OCI-LY7 (cell line): Measurements from ENCODE around the gene UTS2. TPM values are rescaled to one million over a fixed set of nuclear protein-coding genes. Genes with fewer than 3 reads are reported as not detected.

Source experiments
- BruUV-seq: library from RNA; stranded (reverse); fragments of 400-500 nt; replicated peaks from 2 replicates; lab custom pipeline; 2021; lab: Mats Ljungman, UMichigan
- CTCF ChIA-PET: fragments of 300-600 bp; sonication (Branson Sonifier 250); formaldehyde crosslinking; loops from one replicate; lab custom pipeline; 2022; ENCODE audit warnings: antibody characterized with exemption; ENCODE audit not compliant: unreplicated experiment; lab: Charles Lee
- POLR2A ChIA-PET: fragments of 300-600 bp; sonication (Branson Sonifier 250); formaldehyde crosslinking; loops from one replicate; lab custom pipeline; 2022; ENCODE audit warnings: antibody characterized with exemption; lab: Charles Lee
- DNase-seq: peaks from one replicate; pipeline ENCODE4 v3.0.0-alpha.2; 2015; ENCODE audit warnings: low spot score
- H2AFZ ChIP-seq: fragments of 200-600 bp; sonication (generic), shearing (Covaris generic); 2 replicates; pipeline ENCODE4 v1.6.1; 2014; ENCODE audit warnings: mild to moderate bottlenecking, antibody characterized with exemption, low read length, moderate library complexity
- H3K27ac ChIP-seq: fragments of 200-600 bp; sonication (generic); 2 replicates; pipeline ENCODE4 v1.5.1; 2014; ENCODE audit warnings: mixed run types, low read depth, mild to moderate bottlenecking, moderate library complexity, low read length, inconsistent platforms; ENCODE audit not compliant: poor library complexity, severe bottlenecking
- H3K36me3 ChIP-seq: fragments of 200-600 bp; sonication (generic); 2 replicates; pipeline ENCODE4 v1.6.1; 2014; ENCODE audit warnings: mild to moderate bottlenecking, antibody characterized with exemption, low read length, moderate library complexity, mixed read lengths; ENCODE audit not compliant: insufficient read depth
- H3K4me1 ChIP-seq: fragments of 200-600 bp; sonication (generic); 2 replicates; pipeline ENCODE4 v1.5.1; 2014; ENCODE audit warnings: mild to moderate bottlenecking, low read length; ENCODE audit not compliant: insufficient read depth, poor library complexity, severe bottlenecking
- H3K4me2 ChIP-seq: fragments of 200-600 bp; sonication (generic); 2 replicates; pipeline ENCODE4 v1.6.1; 2014; ENCODE audit warnings: mild to moderate bottlenecking, low read length
- H3K4me3 ChIP-seq: fragments of 200-600 bp; sonication (generic); 2 replicates; pipeline ENCODE4 v1.5.1; 2014; ENCODE audit warnings: mild to moderate bottlenecking, low read depth, low read length; ENCODE audit not compliant: poor library complexity, severe bottlenecking
- H3K79me2 ChIP-seq: fragments of 200-600 bp; sonication (generic); 2 replicates; pipeline ENCODE4 v1.6.1; 2016; ENCODE audit warnings: low read depth, mild to moderate bottlenecking, low read length, moderate library complexity, mixed read lengths; ENCODE audit not compliant: insufficient read depth
- H3K9me2 ChIP-seq: fragments of 200-600 bp; sonication (generic); 2 replicates; pipeline ENCODE4 v1.6.1; 2016; ENCODE audit warnings: mild to moderate bottlenecking, low read length, mixed read lengths; ENCODE audit not compliant: insufficient read depth
- H3K9me3 ChIP-seq: fragments of 200-600 bp; sonication (generic); 2 replicates; pipeline ENCODE4 v1.6.1; 2014; ENCODE audit warnings: mild to moderate bottlenecking, mixed run types, low read length, mixed read lengths
- H4K20me1 ChIP-seq: fragments of 200-600 bp; sonication (generic); 2 replicates; pipeline ENCODE4 v1.6.1; 2014; ENCODE audit warnings: mild to moderate bottlenecking, antibody characterized with exemption, low read length, moderate library complexity, mixed read lengths; ENCODE audit not compliant: insufficient read depth
- EZH2phosphoT487 ChIP-seq: fragments of 200-600 bp; sonication (generic); IDR thresholded peaks from 2 replicates; pipeline ENCODE4 v1.6.1; 2018; ENCODE audit warnings: low read depth, borderline replicate concordance, mild to moderate bottlenecking, mixed run types, antibody characterized with exemption, low read length, moderate library complexity, mixed read lengths
- intact Hi-C: fragments of 100-400 bp; cut with micrococcal nuclease; formaldehyde crosslinking; loops from one replicate; pipeline ENCODE4 v1.10.0; 2022; ENCODE audit not compliant: unreplicated experiment
- total RNA-seq, 2 experiments: library from RNA; depleted of rRNA in 1 of 2; stranded (reverse); fragments of >200 nt in 1 of 2; shearing (Covaris generic) in 1 of 2; gene quantifications; 2 replicates each; pipeline ENCODE4 v1.2.3, GENCODE V29; 2014 to 2022
- TF ChIP-seq, protein P1 (sequence below): fragments of 200-600 bp; sonication (generic); conservative IDR thresholded peaks from 2 replicates; pipeline ENCODE4 v1.5.1; 2014; ENCODE audit warnings: mild to moderate bottlenecking, antibody characterized with exemption, low read length, moderate library complexity, mixed read lengths

Gene UTS2
- total RNA-seq, 2 experiments from 2014 or later = not detected

DNA sequence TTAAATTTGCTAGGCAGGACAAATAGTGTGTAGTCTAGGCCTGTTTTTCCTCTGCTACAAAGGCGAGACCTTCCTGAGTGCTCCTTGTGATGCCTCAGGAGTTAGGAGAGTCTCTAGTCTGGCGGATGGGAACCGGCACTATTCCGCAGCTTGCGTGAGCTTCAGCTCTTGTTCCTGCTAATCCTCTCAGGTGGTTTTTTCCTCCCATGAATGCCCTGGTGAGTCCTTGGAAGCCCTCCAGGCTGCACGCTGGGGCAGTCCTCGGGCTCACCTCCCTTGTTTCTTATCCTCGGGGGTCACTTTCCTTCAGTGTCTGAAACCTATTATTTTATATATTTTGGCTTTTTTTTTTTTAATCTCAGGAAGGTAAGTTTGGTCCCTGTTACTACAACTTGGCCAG is 28.2 kb downstream of the UTS2 start:
- TF ChIP-seq, protein P1, sequence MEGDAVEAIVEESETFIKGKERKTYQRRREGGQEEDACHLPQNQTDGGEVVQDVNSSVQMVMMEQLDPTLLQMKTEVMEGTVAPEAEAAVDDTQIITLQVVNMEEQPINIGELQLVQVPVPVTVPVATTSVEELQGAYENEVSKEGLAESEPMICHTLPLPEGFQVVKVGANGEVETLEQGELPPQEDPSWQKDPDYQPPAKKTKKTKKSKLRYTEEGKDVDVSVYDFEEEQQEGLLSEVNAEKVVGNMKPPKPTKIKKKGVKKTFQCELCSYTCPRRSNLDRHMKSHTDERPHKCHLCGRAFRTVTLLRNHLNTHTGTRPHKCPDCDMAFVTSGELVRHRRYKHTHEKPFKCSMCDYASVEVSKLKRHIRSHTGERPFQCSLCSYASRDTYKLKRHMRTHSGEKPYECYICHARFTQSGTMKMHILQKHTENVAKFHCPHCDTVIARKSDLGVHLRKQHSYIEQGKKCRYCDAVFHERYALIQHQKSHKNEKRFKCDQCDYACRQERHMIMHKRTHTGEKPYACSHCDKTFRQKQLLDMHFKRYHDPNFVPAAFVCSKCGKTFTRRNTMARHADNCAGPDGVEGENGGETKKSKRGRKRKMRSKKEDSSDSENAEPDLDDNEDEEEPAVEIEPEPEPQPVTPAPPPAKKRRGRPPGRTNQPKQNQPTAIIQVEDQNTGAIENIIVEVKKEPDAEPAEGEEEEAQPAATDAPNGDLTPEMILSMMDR = no peak
- TF ChIP-seq EZH2phosphoT487 = no peak
- H3K4me2 ChIP-seq = no peak overlapping the region
- H3K4me1 ChIP-seq = peaks cover 4% of the 10 kb centered on the region
- H3K79me2 ChIP-seq = peaks cover 28% of the 10 kb centered on the region; the same call in 1 of the 2 replicates
- no peaks in the 10 kb centered on the region for H4K20me1 ChIP-seq
- H2AFZ ChIP-seq = no peak overlapping the region
- POLR2A ChIA-PET = no interaction called here
- no peak overlapping the region for H3K27ac ChIP-seq
- CTCF ChIA-PET = interaction anchor here (0.6 kb wide), 1 partner anchor 110 kb away, joined by 3 read pairs; no protein-coding TSS in a partner anchor
- intact Hi-C loops = no loop called here
- H3K9me2 ChIP-seq = no peaks in the 10 kb centered on the region
- H3K9me3 ChIP-seq = no peaks in the 10 kb centered on the region
- no peak for DNase-seq
- no peaks in the 10 kb centered on the region; the same call in 1 of the 2 replicates for H3K36me3 ChIP-seq
- no TSS peak for BruUV-seq
- H3K4me3 ChIP-seq = no peak overlapping the region

DNA sequence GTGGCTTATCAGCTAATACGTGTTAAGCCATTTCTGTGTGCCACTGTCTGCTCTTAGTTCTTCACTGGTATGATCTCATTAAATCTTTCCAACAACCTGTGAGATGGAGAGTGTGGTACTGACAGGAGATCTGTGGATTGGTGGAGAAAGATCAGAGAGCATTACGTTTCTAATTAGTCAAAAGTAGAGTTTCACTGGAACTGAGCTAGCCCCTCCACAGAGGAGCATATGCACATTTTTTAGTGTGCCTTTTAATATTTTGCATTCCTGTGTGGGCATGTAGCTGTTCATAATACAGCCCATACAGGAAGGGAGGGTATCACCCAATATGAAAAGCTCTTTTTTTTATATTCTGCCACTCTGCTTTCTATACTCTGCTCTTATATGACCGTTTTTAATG is 31.6 kb downstream of the UTS2 start:
- H3K36me3 ChIP-seq = no peaks in the 10 kb centered on the region; the same call in 1 of the 2 replicates
- TF ChIP-seq, protein P1 = no peak
- TF ChIP-seq EZH2phosphoT487 = no peak
- peaks cover 3% of the 10 kb centered on the region; the same call in 1 of the 2 replicates for H3K79me2 ChIP-seq
- H3K9me2 ChIP-seq = no peaks in the 10 kb centered on the region
- BruUV-seq = no TSS peak
- ChIA-PET POLR2A (interaction anchor here (1.0 kb wide), 1 partner anchor 9 kb away, joined by 3 read pairs; no protein-coding TSS in a partner anchor), CTCF (no interaction called here)
- no peak overlapping the region for H2AFZ ChIP-seq
- intact Hi-C loops = no loop called here
- no peaks in the 10 kb centered on the region for H3K4me1 ChIP-seq
- no peak overlapping the region for H3K27ac ChIP-seq
- H4K20me1 ChIP-seq = no peaks in the 10 kb centered on the region
- DNase-seq = no peak
- no peak overlapping the region for H3K4me2 ChIP-seq
- no peaks in the 10 kb centered on the region for H3K9me3 ChIP-seq
- H3K4me3 ChIP-seq = no peak overlapping the region

DNA sequence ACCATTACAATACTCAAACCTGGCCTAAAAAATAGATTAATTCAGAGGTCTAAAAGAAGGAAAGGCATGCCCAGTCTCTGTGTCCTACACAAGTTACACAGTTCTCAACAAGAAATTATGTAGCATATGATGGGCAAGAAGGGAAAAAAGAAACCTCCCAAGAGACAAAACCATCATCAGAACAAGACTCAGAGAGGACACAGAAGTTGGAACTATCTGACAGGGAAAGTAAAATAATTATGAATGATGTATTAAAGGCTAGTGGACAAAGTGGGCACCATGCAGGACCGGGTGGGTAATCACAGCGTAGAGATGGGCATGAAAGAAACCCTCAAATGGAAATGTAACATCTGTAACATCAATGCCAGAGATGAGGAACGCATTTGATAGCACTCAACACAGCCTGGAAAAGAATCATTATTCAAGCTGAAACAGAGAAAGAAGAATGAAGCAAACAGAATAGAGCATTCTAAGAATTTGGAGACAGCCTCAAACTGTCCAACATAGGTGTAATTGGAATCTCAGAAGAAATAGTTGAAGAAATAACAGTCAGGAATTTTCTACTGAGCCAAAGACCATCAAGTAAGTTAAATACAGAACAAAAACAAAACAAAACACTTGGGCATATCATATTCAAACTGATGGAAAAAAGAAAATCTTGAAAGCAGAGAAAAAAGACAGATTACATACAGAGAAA is 39.0 kb downstream of the UTS2 start:
- Histone ChIP-seq H3K79me2 (no peaks in the 10 kb centered on the region), H3K27ac (no peak overlapping the region), H3K36me3 (no peaks in the 10 kb centered on the region), H4K20me1 (no peaks in the 10 kb centered on the region), H2AFZ (no peak overlapping the region), H3K4me3 (no peak overlapping the region), H3K4me1 (no peaks in the 10 kb centered on the region), H3K9me2 (no peaks in the 10 kb centered on the region), H3K9me3 (peaks cover 18% of the 10 kb centered on the region; the same call in 1 of the 2 replicates), H3K4me2 (no peak overlapping the region)
- intact Hi-C loops = no loop called here
- DNase-seq = no peak
- POLR2A ChIA-PET = no interaction called here
- TF ChIP-seq EZH2phosphoT487 = no peak
- TF ChIP-seq, protein P1 = no peak
- CTCF ChIA-PET = no interaction called here
- no TSS peak for BruUV-seq
